ENCODE data around the gene STX8.

- TF ChIP-seq EZH2 (IDR thresholded peaks at IDR 0.05; ENCODE audit: insufficient read depth, low read length) (no peak), CTCF (IDR thresholded peaks at IDR 0.05; ENCODE audit: insufficient read depth, low read depth, low read length) (no peak)
Observed at GRCh38 chr17:9536061-9536460, 39.6 kb downstream of the STX8 start.

All from astrocyte (in vitro differentiated cells and primary cell).